SU-DHL-6 (cell line): ENCODE results near the gene FARS2.

Source experiments
- H2AFZ ChIP-seq: fragments of 200-600 bp; sonication (generic); 2 replicates; pipeline ENCODE4 v1.6.1; 2014; ENCODE audit warnings: low read depth, mild to moderate bottlenecking, moderate library complexity, mixed read lengths, antibody characterized with exemption, low read length; ENCODE audit not compliant: severe bottlenecking
- H3F3A ChIP-seq: fragments of 200-600 bp; shearing (Covaris generic); 2 replicates; pipeline ENCODE4 v1.6.0; 2016; ENCODE audit warnings: antibody characterized with exemption, mild to moderate bottlenecking; ENCODE audit not compliant: insufficient read depth
- H3K27ac ChIP-seq: fragments of 200-600 bp; sonication (generic); 2 replicates; pipeline ENCODE4 v1.5.1; 2016; ENCODE audit warnings: low read depth, mild to moderate bottlenecking, low read length, moderate library complexity, mixed read lengths
- H3K27me3 ChIP-seq: fragments of 200-600 bp; sonication (generic), shearing (Covaris generic); 2 replicates; pipeline ENCODE4 v1.6.0; 2014; ENCODE audit warnings: mild to moderate bottlenecking, low read length
- H3K36me3 ChIP-seq: fragments of 200-600 bp; sonication (generic); 2 replicates; pipeline ENCODE4 v1.6.1; 2014; ENCODE audit warnings: mild to moderate bottlenecking, low read length, mixed read lengths
- H3K4me2 ChIP-seq: fragments of 300-600, 200-600 bp; shearing (Covaris generic), sonication (generic); 2 replicates; pipeline ENCODE4 v1.6.0; 2014; ENCODE audit warnings: low read length, low read depth, mild to moderate bottlenecking; ENCODE audit not compliant: poor library complexity, severe bottlenecking
- H3K4me3 ChIP-seq: fragments of 200-600 bp; sonication (generic); 2 replicates; pipeline ENCODE4 v1.5.1; 2014; ENCODE audit warnings: antibody characterized with exemption, low read length, mild to moderate bottlenecking, mixed read lengths; ENCODE audit not compliant: insufficient read depth, poor library complexity, severe bottlenecking
- H3K79me2 ChIP-seq: fragments of 200-600 bp; sonication (generic); 2 replicates; pipeline ENCODE4 v1.6.1; 2014; ENCODE audit warnings: mild to moderate bottlenecking, low read length, moderate library complexity; ENCODE audit not compliant: insufficient read depth
- H3K9ac ChIP-seq: fragments of 200-600 bp; sonication (generic); 2 replicates; pipeline ENCODE4 v1.7.0; 2014; ENCODE audit warnings: mild to moderate bottlenecking, low read length
- H3K9me2 ChIP-seq: fragments of 200-600 bp; sonication (generic); replicated peaks from 2 replicates; pipeline ENCODE4 v1.6.1; 2014; ENCODE audit warnings: low read length; ENCODE audit not compliant: insufficient read depth
- H3K9me3 ChIP-seq: fragments of 200-600 bp; sonication (generic); 2 replicates; pipeline ENCODE4 v1.6.1; 2014; ENCODE audit warnings: low read length, mixed read lengths; ENCODE audit not compliant: insufficient read depth
- H4K20me1 ChIP-seq: fragments of 200-600 bp; sonication (generic); 2 replicates; pipeline ENCODE4 v1.6.1; 2014; ENCODE audit warnings: low read depth, mild to moderate bottlenecking, antibody characterized with exemption, low read length, moderate library complexity, mixed read lengths
- EZH2phosphoT487 ChIP-seq: fragments of 200-600 bp; sonication (generic), shearing (Covaris generic); conservative IDR thresholded peaks from 2 replicates; pipeline ENCODE4 v1.6.1; 2018; ENCODE audit warnings: mild to moderate bottlenecking, antibody characterized with exemption, low read length, moderate library complexity, mixed read lengths
- TF ChIP-seq, protein P1 (sequence below): fragments of 200-600 bp; sonication (generic); IDR thresholded peaks from one replicate; pipeline ENCODE4 v1.5.1; 2017; ENCODE audit warnings: antibody characterized with exemption, mild to moderate bottlenecking, low read length, moderate library complexity; ENCODE audit not compliant: insufficient read depth, poor library complexity, severe bottlenecking

Gene FARS2

DNA sequence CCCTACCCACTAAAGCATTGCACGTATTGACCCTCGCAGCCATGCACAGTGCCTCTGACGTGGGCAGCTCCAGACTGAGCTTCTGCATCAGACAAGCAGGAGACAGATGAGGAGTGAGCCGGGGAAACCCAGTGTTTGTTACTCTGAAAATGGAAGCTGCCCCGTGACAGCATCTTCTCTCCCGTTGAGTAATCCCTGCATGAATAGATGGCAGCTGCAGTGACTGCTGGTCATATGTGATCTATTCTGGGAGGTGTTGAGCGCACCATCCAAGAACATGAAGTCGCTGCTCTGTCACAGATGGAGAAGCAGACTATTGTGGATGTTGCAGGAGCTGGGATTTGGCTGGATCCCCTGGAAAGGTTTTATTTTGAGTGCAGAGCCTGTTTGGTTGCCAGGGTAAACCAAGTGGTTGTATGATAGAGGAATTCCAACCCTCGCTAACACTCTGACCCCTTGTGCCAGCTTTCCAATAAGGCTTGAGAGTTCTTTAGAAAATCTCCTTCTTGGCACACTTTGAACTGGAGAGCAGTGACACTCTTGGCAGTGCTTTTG, 503.2 kb downstream of the FARS2 start:
- no peak for TF ChIP-seq EZH2phosphoT487
- TF ChIP-seq, protein P1, sequence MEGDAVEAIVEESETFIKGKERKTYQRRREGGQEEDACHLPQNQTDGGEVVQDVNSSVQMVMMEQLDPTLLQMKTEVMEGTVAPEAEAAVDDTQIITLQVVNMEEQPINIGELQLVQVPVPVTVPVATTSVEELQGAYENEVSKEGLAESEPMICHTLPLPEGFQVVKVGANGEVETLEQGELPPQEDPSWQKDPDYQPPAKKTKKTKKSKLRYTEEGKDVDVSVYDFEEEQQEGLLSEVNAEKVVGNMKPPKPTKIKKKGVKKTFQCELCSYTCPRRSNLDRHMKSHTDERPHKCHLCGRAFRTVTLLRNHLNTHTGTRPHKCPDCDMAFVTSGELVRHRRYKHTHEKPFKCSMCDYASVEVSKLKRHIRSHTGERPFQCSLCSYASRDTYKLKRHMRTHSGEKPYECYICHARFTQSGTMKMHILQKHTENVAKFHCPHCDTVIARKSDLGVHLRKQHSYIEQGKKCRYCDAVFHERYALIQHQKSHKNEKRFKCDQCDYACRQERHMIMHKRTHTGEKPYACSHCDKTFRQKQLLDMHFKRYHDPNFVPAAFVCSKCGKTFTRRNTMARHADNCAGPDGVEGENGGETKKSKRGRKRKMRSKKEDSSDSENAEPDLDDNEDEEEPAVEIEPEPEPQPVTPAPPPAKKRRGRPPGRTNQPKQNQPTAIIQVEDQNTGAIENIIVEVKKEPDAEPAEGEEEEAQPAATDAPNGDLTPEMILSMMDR = no peak
- Histone ChIP-seq H3K4me3 (no peak overlapping the region), H3K4me2 (no peak overlapping the region), H3K9me2 (no peaks in the 10 kb centered on the region), H3K27ac (no peak overlapping the region), H3K9ac (no peak overlapping the region), H4K20me1 (no peaks in the 10 kb centered on the region), H2AFZ (no peak overlapping the region), H3K9me3 (peaks cover 13% of the 10 kb centered on the region; the same call in 1 of the 2 replicates), H3K79me2 (no peaks in the 10 kb centered on the region), H3K27me3 (no peaks in the 10 kb centered on the region), H3F3A (no peaks in the 10 kb centered on the region), H3K36me3 (no peaks in the 10 kb centered on the region)

DNA sequence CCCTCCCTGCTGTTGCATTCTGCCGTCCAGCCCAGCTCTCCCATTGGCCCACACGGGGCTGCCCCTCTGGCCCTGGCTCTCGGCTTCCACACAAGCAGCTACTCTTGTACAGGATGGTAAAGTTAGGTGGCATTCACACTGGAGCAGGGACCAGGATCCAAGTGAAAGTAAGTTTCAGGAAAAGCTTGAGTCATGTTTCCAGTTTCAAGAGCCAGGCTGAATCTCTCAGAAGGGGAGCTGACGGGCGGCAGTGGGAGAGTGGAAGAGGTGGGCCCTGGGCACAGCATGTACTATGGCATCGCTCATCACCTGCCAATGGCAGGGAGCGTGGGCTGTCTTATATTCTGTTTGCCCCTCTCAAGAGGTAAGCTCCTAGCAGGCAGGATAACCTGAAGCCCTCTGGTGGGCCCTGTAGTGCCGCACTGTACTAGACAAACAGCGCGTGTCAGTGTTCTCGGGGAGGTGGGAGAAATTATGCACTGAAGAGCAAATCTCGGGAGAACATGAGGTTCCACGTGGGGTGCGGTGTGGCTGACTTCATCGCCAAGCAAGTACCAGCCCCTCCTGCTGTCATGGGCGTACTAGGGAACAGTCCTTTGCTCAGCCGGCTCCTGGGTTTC, 503.9 kb downstream of the FARS2 start:
- Histone ChIP-seq H3K4me3 (no peak overlapping the region), H4K20me1 (no peaks in the 10 kb centered on the region), H3K9ac (no peak overlapping the region), H3K27me3 (no peaks in the 10 kb centered on the region), H2AFZ (no peak overlapping the region), H3K9me3 (peaks cover 13% of the 10 kb centered on the region; the same call in 1 of the 2 replicates), H3K79me2 (no peaks in the 10 kb centered on the region), H3K27ac (no peak overlapping the region), H3K36me3 (no peaks in the 10 kb centered on the region), H3K4me2 (no peak overlapping the region), H3K9me2 (no peaks in the 10 kb centered on the region), H3F3A (no peaks in the 10 kb centered on the region)
- TF ChIP-seq, protein P1 = no peak
- no peak for TF ChIP-seq EZH2phosphoT487

DNA sequence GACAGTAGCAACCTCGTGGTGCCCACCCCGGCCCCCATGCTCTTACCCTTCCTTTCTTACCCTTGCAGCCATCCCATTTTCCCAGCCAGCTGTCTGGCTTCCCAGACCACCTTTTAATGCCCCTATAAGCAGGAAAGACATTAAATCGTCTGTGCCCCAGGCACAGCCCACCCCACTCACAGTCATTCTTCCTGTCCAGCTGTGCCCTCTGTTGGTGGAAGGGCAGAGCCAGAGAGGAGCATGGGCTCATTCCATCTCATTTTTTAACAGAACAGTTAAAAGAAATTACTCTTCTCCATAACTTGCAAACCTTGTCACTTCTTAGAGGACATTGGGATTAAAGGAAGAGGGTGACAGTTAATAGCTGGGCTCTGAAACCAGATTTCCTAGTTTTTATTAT, 504.9 kb downstream of the FARS2 start:
- Histone ChIP-seq H3K79me2 (no peaks in the 10 kb centered on the region), H3K4me3 (no peak overlapping the region), H2AFZ (no peak overlapping the region), H3K9me3 (peaks cover 13% of the 10 kb centered on the region; the same call in 1 of the 2 replicates), H3F3A (no peaks in the 10 kb centered on the region), H3K36me3 (no peaks in the 10 kb centered on the region), H3K9ac (no peak overlapping the region), H3K9me2 (no peaks in the 10 kb centered on the region), H4K20me1 (no peaks in the 10 kb centered on the region), H3K4me2 (no peak overlapping the region), H3K27ac (no peak overlapping the region), H3K27me3 (no peaks in the 10 kb centered on the region)
- TF ChIP-seq EZH2phosphoT487 = no peak
- TF ChIP-seq, protein P1 = peak; percentile 33
